NCI-H748 (cell line): ENCODE results near the gene GTF3C5.

Source experiments
- DNase-seq: peaks from one replicate; lab custom pipeline; 2025; ENCODE audit not compliant: unreplicated experiment; lab: John Stamatoyannopoulos, UW

Gene GTF3C5

GRCh38 chr9:133030317-133031129 lies at the start of gene GTF3C5:
Gene GTF3C5, plus strand, starts transcription at chr9:133030997. Its CDS starts 15 bp downstream, at chr9:133031012.
- DNase-seq = peak; percentile 99

DNA sequence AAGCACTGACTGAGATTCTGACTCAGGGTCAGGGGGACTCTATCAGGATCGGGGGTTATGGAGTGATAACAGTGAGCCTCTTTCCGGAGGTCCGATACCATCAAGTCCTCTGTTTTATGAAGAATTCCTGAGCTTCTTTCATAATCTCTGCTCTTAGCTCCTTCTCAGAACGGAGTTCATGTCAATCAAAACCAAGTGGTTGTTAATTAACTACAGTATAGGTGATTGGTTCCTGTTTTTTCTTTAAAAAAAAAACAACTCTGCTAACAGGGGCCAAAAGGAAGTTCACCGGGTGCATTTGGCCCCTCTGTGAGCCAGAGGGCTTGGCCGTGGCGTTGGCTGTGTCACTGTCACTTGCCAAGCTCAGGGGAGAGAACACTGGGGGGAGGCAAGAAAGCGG lies 48.3 kb upstream of the GTF3C5 start:
- no peak for DNase-seq

DNA sequence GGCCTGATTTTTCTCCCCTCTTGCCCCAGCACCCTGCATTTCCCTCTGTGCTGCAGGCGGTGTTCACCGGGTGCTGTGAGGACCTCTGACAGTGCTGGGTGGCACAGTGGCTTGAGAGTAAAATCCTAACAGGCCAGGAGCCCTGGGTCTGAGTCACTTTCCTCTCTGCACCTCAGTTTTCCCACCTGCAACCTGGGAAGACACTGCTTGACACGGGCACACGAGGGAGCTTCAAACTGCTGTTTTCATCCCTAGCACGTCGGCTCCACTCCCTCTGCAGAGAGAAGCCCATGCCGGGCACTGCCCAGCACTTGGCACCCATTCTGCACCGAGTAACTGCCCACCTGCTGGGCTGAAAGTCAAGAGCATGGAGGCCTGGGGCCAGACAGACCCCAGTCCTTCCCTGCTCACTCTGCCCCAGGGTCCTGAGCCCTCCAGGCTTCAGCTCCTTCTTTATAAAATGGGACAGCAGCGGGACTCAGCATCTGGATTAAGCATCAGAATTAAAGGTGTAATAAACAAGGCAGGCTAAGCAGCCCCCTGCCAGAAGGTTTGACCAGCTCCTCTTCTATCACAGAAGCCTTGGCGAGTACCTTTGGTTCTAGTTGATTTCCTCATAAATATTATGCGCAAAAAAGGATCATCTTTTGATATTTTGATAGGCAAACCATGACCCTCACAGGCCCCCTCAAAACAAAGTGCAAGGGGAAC lies 47.2 kb upstream of the GTF3C5 start:
- DNase-seq = no peak

- DNase-seq = no peak
Measured at GRCh38 chr9:132984202-132985070, 46.4 kb upstream of the GTF3C5 start.

- DNase-seq = no peak
Measured at GRCh38 chr9:132985071-132985350, 45.8 kb upstream of the GTF3C5 start.

GRCh38 chr9:132985489-132985888 lies 45.3 kb upstream of the GTF3C5 start:
- DNase-seq = no peak

- DNase-seq = no peak
Measured at GRCh38 chr9:132986114-132986513, 44.7 kb upstream of the GTF3C5 start.

- no peak for DNase-seq
Measured at GRCh38 chr9:132986640-132987620, 43.9 kb upstream of the GTF3C5 start.

DNA sequence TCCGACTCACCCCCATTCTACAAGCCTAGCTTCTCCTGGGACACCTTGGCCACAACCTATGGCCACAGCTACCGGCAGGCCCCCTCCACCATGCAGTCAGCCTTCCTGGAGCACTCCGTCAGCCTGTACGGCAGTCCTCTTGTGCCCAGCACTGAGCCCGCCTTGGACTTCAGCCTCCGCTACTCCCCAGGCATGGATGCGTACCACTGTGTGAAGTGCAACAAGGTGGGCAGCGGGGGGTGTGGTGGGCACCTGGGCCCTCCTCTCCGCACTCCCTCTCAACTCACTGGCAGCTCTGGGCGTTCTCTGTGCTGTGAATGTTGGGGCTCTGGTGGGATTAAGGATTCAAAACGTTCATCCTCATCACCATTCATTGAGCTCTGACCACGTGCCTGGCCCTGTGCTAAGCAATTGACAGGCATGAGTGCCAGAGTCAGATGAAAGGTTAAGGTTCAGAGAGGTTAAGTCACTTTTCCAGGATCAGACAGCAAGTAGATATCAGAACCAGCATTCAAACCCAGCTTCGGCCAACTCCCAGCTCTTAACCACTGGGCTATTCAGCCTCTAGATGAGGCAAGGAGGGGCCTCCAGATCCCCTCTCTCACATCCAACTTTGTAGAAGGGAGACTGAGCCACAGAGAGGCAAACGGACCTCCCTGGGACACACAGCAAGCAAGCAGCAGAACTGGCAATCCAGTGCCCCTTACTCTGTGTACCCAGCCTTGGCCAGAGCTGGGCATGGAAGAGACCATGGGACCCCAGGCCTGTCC lies 42.4 kb upstream of the GTF3C5 start:
- no peak for DNase-seq

GRCh38 chr9:132989014-132989310 lies 41.8 kb upstream of the GTF3C5 start:
- no peak for DNase-seq

- DNase-seq = no peak
Measured at GRCh38 chr9:132989414-132989996, 41.3 kb upstream of the GTF3C5 start.

- DNase-seq = peak; percentile 48
Measured at GRCh38 chr9:132989998-132990557, 40.7 kb upstream of the GTF3C5 start.

DNA sequence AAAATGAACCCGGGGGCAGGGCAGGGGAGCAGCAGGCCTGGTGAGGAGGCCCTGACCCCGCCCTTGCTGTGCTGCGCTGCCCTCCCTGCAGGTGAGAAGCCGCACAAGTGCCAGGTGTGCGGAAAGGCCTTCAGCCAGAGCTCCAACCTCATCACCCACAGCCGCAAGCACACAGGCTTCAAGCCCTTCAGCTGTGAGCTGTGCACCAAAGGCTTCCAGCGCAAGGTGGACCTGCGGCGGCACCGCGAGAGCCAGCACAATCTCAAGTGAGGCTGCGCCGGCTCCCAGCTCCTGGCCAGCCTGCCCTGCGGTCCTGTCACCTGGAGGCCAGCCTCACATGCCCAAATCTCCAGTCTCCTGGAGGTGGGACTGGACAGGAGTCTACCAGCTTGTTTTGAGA lies 40.0 kb upstream of the GTF3C5 start:
- no peak for DNase-seq

GRCh38 chr9:132991351-132992300 lies 39.2 kb upstream of the GTF3C5 start:
- no peak for DNase-seq

- no peak for DNase-seq
Measured at GRCh38 chr9:132993511-132993939, 37.3 kb upstream of the GTF3C5 start.

- DNase-seq = no peak
Measured at GRCh38 chr9:132994410-132995120, 36.2 kb upstream of the GTF3C5 start.

DNA sequence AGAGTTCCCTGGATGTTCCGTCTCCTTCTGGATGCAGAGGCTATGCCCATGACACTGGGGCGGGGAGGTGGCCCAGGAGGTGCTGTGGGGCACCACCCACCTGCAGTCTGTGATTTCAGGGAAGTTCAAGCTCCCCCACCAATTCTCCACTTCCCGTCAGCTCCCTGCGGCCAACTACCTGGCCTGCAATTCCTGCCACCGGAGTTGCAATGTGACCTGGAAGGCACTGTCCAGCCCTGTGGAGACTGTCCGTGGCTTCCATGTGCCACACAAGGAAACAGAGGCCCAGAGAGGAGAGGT lies 35.7 kb upstream of the GTF3C5 start:
- no peak for DNase-seq

DNA sequence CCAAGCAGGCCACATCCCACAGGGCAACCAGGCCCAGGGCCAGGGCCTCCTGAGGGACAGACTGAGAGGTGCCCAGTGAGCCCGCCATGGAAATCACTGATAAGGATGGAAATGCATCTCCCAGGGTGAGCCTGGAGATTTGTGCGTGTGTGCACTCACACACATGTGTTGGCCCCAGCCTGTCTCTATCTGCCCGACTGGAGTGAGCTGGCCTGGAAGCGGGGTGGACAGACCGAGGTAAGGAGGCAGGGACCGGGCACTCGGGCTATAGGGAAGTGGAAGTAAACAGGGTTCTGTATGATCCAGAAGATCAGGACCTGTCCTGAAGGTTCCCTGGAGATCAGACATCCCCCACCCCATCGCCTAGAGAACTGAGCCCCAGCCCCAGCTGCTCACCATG lies 34.9 kb upstream of the GTF3C5 start:
- DNase-seq = no peak
